ENCODE results near the gene CRTAC1.
A peak's percentile ranks its signal among the peaks of the same experiment; 100 is the strongest.

The CRTAC1 gene

GRCh38 chr10:98006266-98006665 is 24.2 kb downstream of the CRTAC1 start:
- H3K4me3 ChIP-seq (ENCODE audit: low read depth, low read length): no peak overlapping the region
- TF ChIP-seq CTCF (IDR thresholded peaks at IDR 0.05; ENCODE audit: insufficient read depth, low read depth, low read length, missing control alignments): no peak
- no peak for DNase-seq (ENCODE audit: low read depth)

- TF ChIP-seq CTCF (IDR thresholded peaks at IDR 0.05; ENCODE audit: insufficient read depth, low read depth, low read length, missing control alignments): no peak
- no peak for DNase-seq (ENCODE audit: low read depth)
- no peak overlapping the region for H3K4me3 ChIP-seq (ENCODE audit: low read depth, low read length)
These were observed 28.7 kb downstream of the CRTAC1 start for GRCh38 chr10:98001736-98002135.

GRCh38 chr10:98000346-98000745 is 30.1 kb downstream of the CRTAC1 start:
- no peak overlapping the region for H3K4me3 ChIP-seq (ENCODE audit: low read depth, low read length)
- no peak for TF ChIP-seq CTCF (IDR thresholded peaks at IDR 0.05; ENCODE audit: insufficient read depth, low read depth, low read length, missing control alignments)
- no peak for DNase-seq (ENCODE audit: low read depth)

GRCh38 chr10:97999923-98000248 is 30.5 kb downstream of the CRTAC1 start:
- no peak overlapping the region for H3K4me3 ChIP-seq (ENCODE audit: low read depth, low read length)
- no peak for DNase-seq (ENCODE audit: low read depth)
- no peak for TF ChIP-seq CTCF (IDR thresholded peaks at IDR 0.05; ENCODE audit: insufficient read depth, low read depth, low read length, missing control alignments)

- no peak for DNase-seq (ENCODE audit: low read depth)
- TF ChIP-seq CTCF (IDR thresholded peaks at IDR 0.05; ENCODE audit: insufficient read depth, low read depth, low read length, missing control alignments): no peak
- H3K4me3 ChIP-seq (ENCODE audit: low read depth, low read length): no peak overlapping the region
These were observed 31.1 kb downstream of the CRTAC1 start for GRCh38 chr10:97999066-97999922.

- no peak overlapping the region for H3K4me3 ChIP-seq (ENCODE audit: low read depth, low read length)
- DNase-seq (ENCODE audit: low read depth): no peak
- no peak for TF ChIP-seq CTCF (IDR thresholded peaks at IDR 0.05; ENCODE audit: insufficient read depth, low read depth, low read length, missing control alignments)
These were observed 38.5 kb downstream of the CRTAC1 start for GRCh38 chr10:97991871-97992270.

- no peak for TF ChIP-seq CTCF (IDR thresholded peaks at IDR 0.05; ENCODE audit: insufficient read depth, low read depth, low read length, missing control alignments)
- H3K4me3 ChIP-seq (ENCODE audit: low read depth, low read length): no peak overlapping the region
- peak; percentile 4 for DNase-seq (ENCODE audit: low read depth)
These were observed 48.6 kb downstream of the CRTAC1 start for GRCh38 chr10:97981816-97982215.
